Stimulated activated CD8-positive, alpha-beta memory T cell treated with anti-CD3 and anti-CD28 coated beads, Interleukin-4, amount 100 ng/mL, for 1 hour (primary cell): ENCODE results near the gene TBPL2.

Source experiments
- DNase-seq, 2 donors: peaks; one replicate each; pipeline ENCODE4 v3.0.0-alpha.2; 2020; ENCODE audit warnings: low read depth in 2 of 2, low spot score in 1 of 2

TBPL2 gene

GRCh38 chr14:55370883-55371455, 69.4 kb downstream of the TBPL2 start:
- DNase-seq = no peak

GRCh38 chr14:55366271-55366670, 74.1 kb downstream of the TBPL2 start:
- no peak for DNase-seq
